Prostate gland (tissue), 2 donors: ENCODE results near the gene FUT8.

Source experiments
- POLR2A ChIP-seq: fragments of 450-650 bp; IDR thresholded peaks from one replicate; pipeline ENCODE4 v1.6.1; 2016; ENCODE audit warnings: antibody characterized with exemption, mild to moderate bottlenecking
- TF ChIP-seq, protein P1 (sequence below), 4 experiments: fragments of 200-600 bp in 2 of 4; fragments of 450-650 bp in 2 of 4; sonication (generic) in 2 of 4; IDR thresholded peaks; 1 replicate in 3 of 4; 2 replicates in 1 of 4; pipeline ENCODE4 v1.5.1; 2016 to 2019; ENCODE audit warnings: antibody characterized with exemption in 4 of 4, mild to moderate bottlenecking in 2 of 4, moderate library complexity in 2 of 4

- TF ChIP-seq, protein P1, sequence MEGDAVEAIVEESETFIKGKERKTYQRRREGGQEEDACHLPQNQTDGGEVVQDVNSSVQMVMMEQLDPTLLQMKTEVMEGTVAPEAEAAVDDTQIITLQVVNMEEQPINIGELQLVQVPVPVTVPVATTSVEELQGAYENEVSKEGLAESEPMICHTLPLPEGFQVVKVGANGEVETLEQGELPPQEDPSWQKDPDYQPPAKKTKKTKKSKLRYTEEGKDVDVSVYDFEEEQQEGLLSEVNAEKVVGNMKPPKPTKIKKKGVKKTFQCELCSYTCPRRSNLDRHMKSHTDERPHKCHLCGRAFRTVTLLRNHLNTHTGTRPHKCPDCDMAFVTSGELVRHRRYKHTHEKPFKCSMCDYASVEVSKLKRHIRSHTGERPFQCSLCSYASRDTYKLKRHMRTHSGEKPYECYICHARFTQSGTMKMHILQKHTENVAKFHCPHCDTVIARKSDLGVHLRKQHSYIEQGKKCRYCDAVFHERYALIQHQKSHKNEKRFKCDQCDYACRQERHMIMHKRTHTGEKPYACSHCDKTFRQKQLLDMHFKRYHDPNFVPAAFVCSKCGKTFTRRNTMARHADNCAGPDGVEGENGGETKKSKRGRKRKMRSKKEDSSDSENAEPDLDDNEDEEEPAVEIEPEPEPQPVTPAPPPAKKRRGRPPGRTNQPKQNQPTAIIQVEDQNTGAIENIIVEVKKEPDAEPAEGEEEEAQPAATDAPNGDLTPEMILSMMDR (IDR thresholded peaks at IDR 0.05), result no peak
- no peak for TF ChIP-seq POLR2A
Measured at GRCh38 chr14:65476273-65476941, 63.9 kb downstream of the FUT8 start.
